ENCODE data around the gene GLT1D1.
A peak's percentile ranks its signal among the peaks of the same experiment; 100 is the strongest.

GLT1D1 gene

GRCh38 chr12:129009833-129010622 is 156.8 kb downstream of the GLT1D1 start:
- DNase-seq, result no peak

GRCh38 chr12:129016159-129016558 is 162.9 kb downstream of the GLT1D1 start:
- DNase-seq, result no peak

GRCh38 chr12:129025055-129025454 is 171.8 kb downstream of the GLT1D1 start:
- DNase-seq, result no peak

GRCh38 chr12:129028844-129029243 is 175.6 kb downstream of the GLT1D1 start:
- DNase-seq, result peak; percentile 18
